HL-60/S4 (cell line): ENCODE data around the gene CAPG.
"Not testable (repeated sequence)": the region's sequence is repeated elsewhere in the genome, so short reads cannot be mapped to it uniquely, and the experiment has no call there.

Experiments used
- in situ Hi-C: fragments of 300-500 bp; cut with MboI; formaldehyde crosslinking; loops from 2 replicates; pipeline ENCODE4 v1.14.3; 2022; ENCODE audit warnings: low sequenced_read_pairs

The CAPG gene

GRCh38 chr2:85367180-85367579 lies 43.0 kb downstream of the CAPG start:
- in situ Hi-C loops = no loop called here

- in situ Hi-C loops = not testable (repeated sequence)
These were observed 47.3 kb downstream of the CAPG start for GRCh38 chr2:85362653-85363387.

GRCh38 chr2:85357736-85358135 lies 52.4 kb downstream of the CAPG start:
- in situ Hi-C loops = no loop called here

- in situ Hi-C loops = no loop called here
These were observed 54.0 kb downstream of the CAPG start for GRCh38 chr2:85356186-85356585.

GRCh38 chr2:85355521-85355920 lies 54.6 kb downstream of the CAPG start:
- in situ Hi-C loops = no loop called here

- in situ Hi-C loops = no loop called here
These were observed 55.1 kb downstream of the CAPG start for GRCh38 chr2:85355073-85355410.

- in situ Hi-C loops = no loop called here
These were observed 55.7 kb downstream of the CAPG start, which contains the start of the genes ELMOD3 and RETSAT for GRCh38 chr2:85354286-85355072. TSS of gene ELMOD3 (plus strand) at chr2:85354769. CDS start at chr2:85357199, 2,430 bp downstream. TSS of gene RETSAT (minus strand) at chr2:85354528. CDS start at chr2:85354507, 21 bp downstream.

GRCh38 chr2:85353876-85354285 lies 56.3 kb downstream of the CAPG start:
- in situ Hi-C loops = no loop called here

GRCh38 chr2:85347599-85347998 lies 62.6 kb downstream of the CAPG start:
- in situ Hi-C loops = no loop called here
